Measurements from ENCODE around the gene PRDM16.
A peak's percentile ranks its signal among the peaks of the same experiment; 100 is the strongest.

Gene PRDM16

DNA sequence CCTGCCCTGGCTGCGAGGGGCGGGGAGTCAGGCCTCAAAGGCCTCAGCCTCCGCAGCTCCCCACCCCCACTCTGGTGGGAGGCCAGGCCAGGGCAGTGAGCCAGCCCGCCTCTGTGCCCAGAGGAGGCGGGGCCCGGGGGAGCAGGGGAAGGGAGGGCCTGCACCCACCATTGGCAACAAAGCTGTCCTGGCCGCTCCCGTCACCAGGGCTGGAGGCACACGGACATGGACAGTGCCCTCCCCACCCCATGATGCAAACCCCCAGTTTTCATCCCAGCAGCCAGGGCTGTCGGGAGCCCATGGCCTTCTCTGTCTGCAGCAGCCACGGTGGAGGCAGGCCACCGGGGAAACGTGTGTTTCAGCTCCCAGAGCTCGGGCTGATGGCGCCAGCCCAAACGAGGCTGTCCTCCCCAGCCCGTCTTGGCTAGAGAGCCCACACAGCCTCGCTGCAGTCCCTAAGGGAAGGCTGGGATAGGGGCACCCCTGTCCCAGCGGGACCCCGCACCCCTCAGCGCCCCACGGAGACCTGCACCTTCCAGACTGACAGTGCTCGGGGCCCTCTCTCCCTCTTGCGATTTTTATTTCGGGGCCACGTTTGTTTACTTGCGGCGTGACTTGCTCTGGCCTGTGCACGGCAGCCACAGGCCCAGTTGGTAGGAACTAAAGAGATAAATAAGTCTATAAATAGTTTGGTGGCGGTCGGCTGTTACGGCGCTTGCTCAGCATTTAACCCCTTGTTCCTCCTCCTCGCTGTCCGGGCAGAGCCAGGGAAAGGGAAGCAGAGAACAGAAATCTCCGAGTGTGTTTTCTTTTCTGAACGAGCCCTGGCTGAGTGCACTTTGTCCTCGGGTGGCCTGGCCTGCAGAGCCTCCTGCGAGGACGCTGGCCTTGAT lies 101.8 kb downstream of the PRDM16 start:
- DNase-seq: peak in 1 of 2 experiments; percentile 22

GRCh38 chr1:3171761-3172160 lies 102.8 kb downstream of the PRDM16 start:
- no peak for DNase-seq

DNA sequence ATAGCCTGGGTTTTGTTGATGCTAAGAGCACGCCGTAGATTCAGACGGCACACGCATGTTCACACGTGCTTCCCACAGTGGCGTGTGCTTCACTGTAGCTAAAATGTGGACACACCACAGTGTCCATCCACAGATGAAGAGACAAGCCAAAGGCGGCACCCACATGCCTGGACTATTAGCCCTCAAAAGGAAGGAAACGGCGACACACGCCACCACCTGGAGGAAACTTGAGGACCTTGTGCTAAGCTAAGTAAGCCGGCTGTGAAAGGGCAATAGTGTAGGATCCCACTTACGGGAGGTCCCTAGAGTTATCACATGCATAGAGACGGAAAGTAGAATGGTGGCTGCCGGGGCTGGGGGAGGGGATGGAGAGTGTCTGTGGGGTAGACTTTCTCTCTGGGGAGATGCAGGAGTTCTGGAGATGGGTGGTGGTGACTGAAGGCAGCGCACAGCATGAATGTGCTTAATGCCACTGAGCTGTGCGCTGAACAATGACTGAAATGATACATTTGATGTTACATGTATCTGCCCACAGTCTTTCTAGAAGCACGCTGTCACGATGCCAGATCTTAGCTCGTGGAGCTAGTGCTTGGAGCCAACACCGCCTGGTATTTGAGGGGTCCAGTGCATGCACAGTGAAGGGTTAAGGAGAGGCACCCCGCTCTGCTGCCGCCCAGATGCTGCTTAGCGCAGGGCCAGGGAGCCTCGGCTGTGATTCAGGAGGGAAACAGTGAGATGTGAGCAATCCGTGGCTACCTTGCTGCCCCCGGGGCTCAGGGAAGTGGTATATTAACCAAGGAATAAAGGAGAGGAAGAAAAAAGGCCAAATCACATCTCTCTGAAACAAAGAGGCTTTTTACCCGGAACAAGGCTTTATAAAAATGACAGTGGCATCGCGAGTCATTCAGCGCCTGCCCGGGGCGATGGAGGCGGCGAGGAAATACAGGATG lies 103.7 kb downstream of the PRDM16 start:
- DNase-seq: no peak

DNA sequence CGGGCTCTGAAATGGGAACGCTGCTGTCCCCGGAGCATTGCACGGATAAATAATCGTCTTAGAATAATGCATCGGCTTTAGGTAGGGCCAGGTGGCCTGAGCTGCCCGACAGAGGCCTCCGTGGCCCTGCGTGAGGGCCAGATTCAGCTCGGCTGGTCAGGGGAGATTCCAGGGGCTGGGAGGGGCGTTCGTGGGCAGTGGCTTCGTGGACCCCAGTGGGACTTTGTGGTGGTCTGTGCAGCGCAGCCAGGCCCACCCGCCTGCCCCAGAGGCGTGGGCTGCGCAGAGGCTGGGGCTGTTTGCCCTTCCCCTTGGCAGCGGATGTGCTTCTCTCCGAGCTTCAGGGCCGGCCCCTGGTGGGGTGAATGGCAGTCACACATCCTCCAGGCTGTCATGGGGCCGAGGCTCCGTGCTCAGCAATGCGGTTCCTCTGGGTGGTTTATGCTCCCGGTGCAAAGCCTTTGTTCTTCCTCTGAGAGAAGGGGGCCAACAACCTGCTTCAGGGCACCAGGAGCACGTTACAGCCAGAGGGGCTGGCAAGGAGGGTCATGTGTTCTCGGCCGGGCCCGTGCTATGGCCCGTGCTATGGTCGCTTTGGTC lies 104.5 kb downstream of the PRDM16 start:
- no peak for DNase-seq

- DNase-seq: no peak
Observed at GRCh38 chr1:3174487-3175247, 105.7 kb downstream of the PRDM16 start.

DNA sequence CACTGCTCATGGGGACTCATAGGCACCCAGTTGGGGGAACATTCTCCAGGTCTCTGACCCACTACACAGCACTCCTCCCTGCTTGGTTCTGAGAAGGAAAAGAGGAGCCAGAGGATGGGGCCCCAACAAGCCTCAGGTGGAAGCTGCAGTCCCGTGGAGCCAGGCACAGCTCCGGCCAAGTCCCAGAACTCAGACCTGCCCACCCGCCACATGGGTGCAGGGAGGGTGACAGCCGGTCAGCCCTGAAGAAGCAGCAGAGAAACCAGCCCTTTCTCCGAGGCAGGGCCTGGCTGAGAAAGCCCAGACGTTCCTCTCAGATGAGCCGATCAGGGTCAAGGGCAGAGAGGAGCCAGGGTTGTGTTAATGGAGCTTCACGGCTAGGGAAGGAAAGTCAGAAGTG lies 106.5 kb downstream of the PRDM16 start:
- no peak for DNase-seq

DNA sequence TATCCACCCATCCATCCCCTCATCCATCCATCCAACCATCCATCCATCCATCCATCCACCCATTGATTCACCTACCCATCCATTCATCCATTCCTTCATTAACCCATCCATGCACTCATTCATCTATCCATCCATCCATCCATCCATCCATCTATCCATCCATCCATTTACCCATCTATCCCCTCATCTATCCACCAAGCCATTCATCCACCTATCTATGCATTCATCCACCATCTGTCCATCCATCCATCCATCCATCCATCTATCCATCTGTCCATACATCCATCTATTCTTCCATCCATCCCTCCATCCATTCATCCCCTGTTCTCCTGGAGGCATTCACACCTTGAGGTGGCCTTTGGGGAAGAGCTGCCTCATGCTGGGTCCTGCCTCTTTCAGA lies 107.0 kb downstream of the PRDM16 start:
- no peak for DNase-seq

- DNase-seq: no peak
Observed at GRCh38 chr1:3176820-3177219, 107.8 kb downstream of the PRDM16 start.

- DNase-seq: no peak
Observed at GRCh38 chr1:3178279-3178678, 109.3 kb downstream of the PRDM16 start.

GRCh38 chr1:3179471-3179870 lies 110.5 kb downstream of the PRDM16 start:
- no peak for DNase-seq

- DNase-seq: no peak
Observed at GRCh38 chr1:3180915-3181314, 111.9 kb downstream of the PRDM16 start.

DNA sequence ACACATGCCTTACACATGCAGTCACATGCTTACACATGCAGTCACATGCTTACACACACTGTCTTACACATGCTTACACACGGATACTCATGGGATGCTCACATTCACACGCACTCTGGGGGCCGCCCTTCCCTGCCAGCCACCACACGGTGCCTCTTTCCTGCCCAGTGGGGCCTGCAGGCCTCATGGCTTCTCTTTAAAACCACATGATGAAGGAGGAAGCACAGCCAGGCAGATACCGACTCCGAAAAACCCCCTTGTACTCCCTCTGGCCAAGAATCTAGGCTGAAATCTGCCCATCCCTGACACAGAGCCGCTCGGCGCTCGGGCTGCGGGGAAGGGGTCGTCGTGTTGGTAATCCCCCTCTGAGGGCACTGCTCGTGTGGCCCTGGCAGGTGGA lies 113.0 kb downstream of the PRDM16 start:
- DNase-seq: no peak

DNA sequence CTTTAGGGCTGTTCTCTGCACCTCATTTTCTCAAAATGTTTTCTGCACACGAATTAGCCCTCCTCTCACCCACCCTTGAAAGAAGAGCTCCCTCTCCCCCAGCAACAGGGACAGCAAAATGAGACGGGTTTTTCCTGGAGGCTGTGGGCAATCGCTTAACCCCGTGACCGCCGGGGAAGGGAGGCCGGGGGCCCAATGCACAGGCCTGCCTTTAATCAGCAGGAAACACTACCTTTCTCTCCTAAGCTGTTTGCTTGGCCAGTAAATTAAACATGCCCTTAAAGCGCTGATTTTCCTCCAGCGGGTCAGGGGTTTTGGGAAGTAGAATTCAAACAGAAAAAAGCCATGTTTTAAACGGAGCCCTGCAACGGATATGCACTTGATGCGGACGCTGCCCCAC lies 114.4 kb downstream of the PRDM16 start:
- no peak for DNase-seq

GRCh38 chr1:3183813-3184212 lies 114.8 kb downstream of the PRDM16 start:
- no peak for DNase-seq

DNA sequence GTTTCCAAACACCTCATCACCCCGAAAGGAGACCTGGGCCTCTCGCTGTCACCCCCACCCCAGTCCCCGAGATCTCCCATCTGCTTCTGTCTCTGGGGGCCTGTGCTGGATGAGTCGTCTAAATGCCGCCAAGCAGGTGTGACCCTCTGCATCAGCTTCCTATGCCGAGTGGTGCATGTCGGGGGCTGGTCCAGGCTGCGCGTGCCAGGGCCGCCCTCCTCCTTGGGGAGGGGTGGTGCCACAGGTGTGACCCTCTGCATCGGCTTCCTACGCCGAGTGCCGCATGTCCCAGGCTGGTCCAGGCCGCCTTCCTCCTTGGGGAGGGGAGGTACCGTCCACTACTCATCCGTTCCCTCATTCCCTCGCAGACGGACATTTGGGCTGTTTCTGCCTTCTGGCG lies 115.7 kb downstream of the PRDM16 start:
- no peak for DNase-seq

DNA sequence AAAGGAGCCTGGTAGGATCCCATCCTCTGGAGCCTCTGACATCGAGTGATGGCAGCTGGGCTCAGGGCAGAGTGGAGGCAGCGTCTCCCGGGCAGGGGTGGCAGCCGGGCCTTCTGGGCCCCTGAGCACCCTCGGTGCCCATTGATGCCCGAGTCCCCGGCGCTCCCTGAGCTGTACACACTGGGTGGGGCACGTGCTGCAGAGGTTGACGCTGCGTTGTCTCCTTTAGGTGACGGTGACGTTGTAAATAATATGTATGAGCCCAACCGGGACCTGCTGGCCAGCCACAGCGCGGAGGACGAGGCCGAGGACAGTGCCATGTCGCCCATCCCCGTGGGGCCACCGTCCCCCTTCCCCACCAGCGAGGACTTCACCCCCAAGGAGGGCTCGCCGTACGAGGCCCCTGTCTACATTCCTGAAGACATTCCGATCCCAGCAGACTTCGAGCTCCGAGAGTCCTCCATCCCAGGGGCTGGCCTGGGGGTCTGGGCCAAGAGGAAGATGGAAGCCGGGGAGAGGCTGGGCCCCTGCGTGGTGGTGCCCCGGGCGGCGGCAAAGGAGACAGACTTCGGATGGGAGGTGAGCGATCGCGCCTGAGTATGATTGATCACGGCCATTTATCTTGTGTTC lies 117.0 kb downstream of the PRDM16 start:
- no peak for DNase-seq

DNA sequence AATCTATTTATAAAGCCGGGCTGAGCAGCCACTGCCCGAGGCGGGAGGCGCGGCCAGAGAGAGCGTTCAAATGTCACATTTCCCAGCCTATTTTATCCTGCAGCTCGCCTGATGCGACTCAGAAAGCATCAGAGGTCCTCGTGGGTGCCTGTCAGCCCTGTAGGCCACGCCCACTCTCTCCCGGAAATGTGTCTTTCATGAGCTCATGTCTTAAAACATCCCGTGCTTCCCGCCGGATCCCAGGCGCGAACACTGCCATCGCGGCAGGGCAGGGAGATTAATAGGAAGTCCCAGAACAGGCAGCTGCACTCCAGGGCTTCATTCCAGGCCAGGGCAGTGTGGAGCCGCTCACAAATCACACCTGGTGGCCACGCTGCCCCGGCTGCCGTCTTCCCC lies 117.5 kb downstream of the PRDM16 start:
- peak in 1 of 2 experiments; percentile 24 for DNase-seq

- DNase-seq: no peak
Observed at GRCh38 chr1:3187415-3188149, 118.6 kb downstream of the PRDM16 start.

DNA sequence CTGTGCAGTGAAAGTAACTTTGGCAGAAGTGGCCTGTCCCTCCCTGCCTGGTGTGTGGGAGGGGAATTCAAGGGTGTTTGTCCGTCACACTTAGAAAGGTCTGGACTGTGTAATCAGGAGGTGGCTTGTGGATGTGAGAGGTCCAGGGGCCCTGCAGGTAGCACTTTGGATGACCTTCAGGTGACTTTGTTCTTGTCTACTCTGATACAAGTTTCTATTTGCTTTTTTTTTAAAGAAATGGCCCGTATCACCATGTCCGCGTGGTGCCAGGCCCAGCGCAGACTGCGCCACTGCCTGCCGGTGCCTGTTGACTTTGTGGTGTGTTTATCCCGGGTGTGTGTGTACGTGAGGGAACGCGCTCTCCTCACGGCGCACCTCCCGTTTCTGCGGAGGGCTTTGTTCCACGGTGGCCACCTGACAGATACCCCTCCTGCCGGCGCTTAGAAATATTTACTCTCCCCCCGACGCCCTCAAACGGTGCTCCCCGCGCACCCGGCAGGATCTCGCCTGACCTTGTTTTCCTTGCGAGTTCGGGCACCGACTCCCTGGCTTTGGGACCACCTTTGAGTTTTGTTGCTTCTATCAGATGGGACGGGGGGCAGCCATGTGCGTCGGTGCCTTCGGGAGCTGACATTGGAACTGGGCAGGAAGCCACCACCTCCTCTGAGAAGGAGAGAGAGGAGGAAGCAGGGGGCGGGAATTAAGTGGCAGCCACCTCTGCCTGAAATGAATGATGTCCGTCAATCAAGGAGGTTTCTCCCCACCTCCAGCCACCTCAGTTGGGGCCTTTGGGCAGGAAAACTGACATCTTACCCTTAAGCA lies 119.4 kb downstream of the PRDM16 start:
- no peak for DNase-seq

GRCh38 chr1:3190256-3191041 lies 121.4 kb downstream of the PRDM16 start:
- DNase-seq: no peak
